Activated CD8-positive, alpha-beta T cell treated with anti-CD3 and anti-CD28 coated beads for 36 hours (primary cell): ENCODE results near the gene PPP1R26. TPM values are rescaled to one million over a fixed set of nuclear protein-coding genes. Genes with fewer than 3 reads are reported as not detected.
"Not testable (repeated sequence)": the region's sequence is repeated elsewhere in the genome, so short reads cannot be mapped to it uniquely, and the experiment has no call there.

Source experiments
- ATAC-seq: fragments of 200-7000 bp; cut with Tn5 transposase; one replicate; pipeline ENCODE4 v1.10.0; 2021; ENCODE audit warnings: mild to moderate bottlenecking, moderate library complexity
- CTCF ChIA-PET: fragments of 350-600 bp; sonication (Branson Sonifier 250); formaldehyde crosslinking; loops from one replicate; lab custom pipeline; 2021; ENCODE audit warnings: antibody characterized with exemption; lab: Charles Lee
- POLR2A ChIA-PET: fragments of 350-600 bp; sonication (Branson Sonifier 250); formaldehyde crosslinking; loops from one replicate; lab custom pipeline; 2021; ENCODE audit warnings: antibody characterized with exemption; lab: Charles Lee
- DNase-seq: peaks from one replicate; pipeline ENCODE4 v3.0.0-alpha.2; 2020
- H3K27ac Mint-ChIP-seq: one replicate; pipeline ENCODE4 v1.8.0; 2021; ENCODE audit warnings: mild to moderate bottlenecking, mixed read lengths
- H3K27me3 Mint-ChIP-seq: one replicate; pipeline ENCODE4 v1.8.0; 2021; ENCODE audit warnings: mixed read lengths
- H3K36me3 Mint-ChIP-seq: one replicate; pipeline ENCODE4 v1.8.0; 2021; ENCODE audit warnings: low read depth, mixed read lengths
- H3K4me1 Mint-ChIP-seq: one replicate; pipeline ENCODE4 v1.8.0; 2021; ENCODE audit warnings: low read depth, mixed read lengths
- H3K4me3 Mint-ChIP-seq: one replicate; pipeline ENCODE4 v1.8.0; 2021; ENCODE audit warnings: mild to moderate bottlenecking, moderate library complexity, mixed read lengths
- H3K9me3 Mint-ChIP-seq: one replicate; pipeline ENCODE4 v1.8.0; 2021; ENCODE audit warnings: mixed read lengths
- intact Hi-C: fragments of 100-400 bp; cut with micrococcal nuclease; formaldehyde crosslinking; loops from one replicate; pipeline ENCODE4 v1.10.0; 2022
- total RNA-seq, 2 experiments: library from RNA; stranded (reverse); gene quantifications; one replicate each; pipeline ENCODE4 v1.2.3, GENCODE V29; 2021
- TF ChIP-seq, protein P1 (sequence below): fragments of 200-600 bp; IDR thresholded peaks from one replicate; pipeline ENCODE4 v1.8.0; 2022; ENCODE audit warnings: antibody characterized with exemption, mild to moderate bottlenecking

Gene PPP1R26
- total RNA-seq, 2 experiments from 2014 or later = 0.54 to 0.58 TPM

DNA sequence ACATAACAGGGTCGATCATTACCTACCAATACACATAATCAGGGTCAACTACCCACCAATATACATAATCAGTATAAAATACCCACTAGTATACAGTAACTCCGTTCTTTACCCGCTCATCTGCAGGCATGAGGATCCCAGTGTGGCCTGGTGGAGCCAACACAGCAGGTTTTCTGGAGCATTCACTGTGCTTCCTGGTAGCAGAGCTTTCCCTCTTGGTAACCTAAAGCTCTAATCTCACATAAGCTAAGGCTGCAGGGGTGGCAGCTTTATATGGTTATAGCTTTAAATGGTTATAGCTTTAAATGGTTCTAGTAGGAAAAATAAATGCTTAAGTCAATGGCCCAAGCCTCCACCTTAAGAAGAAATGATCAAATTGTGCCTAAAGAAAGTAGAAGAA lies 53.5 kb downstream of the PPP1R26 start:
- DNase-seq = no peak
- no peaks in the 10 kb centered on the region for H3K4me1 Mint-ChIP-seq
- CTCF ChIA-PET = no interaction called here
- H3K9me3 Mint-ChIP-seq = no peaks in the 10 kb centered on the region
- peaks cover 13% of the 10 kb centered on the region for H3K27me3 Mint-ChIP-seq
- no peak for ATAC-seq
- H3K4me3 Mint-ChIP-seq = no peak overlapping the region
- intact Hi-C loops = no loop called here
- H3K36me3 Mint-ChIP-seq = no peaks in the 10 kb centered on the region
- H3K27ac Mint-ChIP-seq = no peak overlapping the region
- POLR2A ChIA-PET = no interaction called here
- TF ChIP-seq, protein P1, sequence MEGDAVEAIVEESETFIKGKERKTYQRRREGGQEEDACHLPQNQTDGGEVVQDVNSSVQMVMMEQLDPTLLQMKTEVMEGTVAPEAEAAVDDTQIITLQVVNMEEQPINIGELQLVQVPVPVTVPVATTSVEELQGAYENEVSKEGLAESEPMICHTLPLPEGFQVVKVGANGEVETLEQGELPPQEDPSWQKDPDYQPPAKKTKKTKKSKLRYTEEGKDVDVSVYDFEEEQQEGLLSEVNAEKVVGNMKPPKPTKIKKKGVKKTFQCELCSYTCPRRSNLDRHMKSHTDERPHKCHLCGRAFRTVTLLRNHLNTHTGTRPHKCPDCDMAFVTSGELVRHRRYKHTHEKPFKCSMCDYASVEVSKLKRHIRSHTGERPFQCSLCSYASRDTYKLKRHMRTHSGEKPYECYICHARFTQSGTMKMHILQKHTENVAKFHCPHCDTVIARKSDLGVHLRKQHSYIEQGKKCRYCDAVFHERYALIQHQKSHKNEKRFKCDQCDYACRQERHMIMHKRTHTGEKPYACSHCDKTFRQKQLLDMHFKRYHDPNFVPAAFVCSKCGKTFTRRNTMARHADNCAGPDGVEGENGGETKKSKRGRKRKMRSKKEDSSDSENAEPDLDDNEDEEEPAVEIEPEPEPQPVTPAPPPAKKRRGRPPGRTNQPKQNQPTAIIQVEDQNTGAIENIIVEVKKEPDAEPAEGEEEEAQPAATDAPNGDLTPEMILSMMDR = no peak

DNA sequence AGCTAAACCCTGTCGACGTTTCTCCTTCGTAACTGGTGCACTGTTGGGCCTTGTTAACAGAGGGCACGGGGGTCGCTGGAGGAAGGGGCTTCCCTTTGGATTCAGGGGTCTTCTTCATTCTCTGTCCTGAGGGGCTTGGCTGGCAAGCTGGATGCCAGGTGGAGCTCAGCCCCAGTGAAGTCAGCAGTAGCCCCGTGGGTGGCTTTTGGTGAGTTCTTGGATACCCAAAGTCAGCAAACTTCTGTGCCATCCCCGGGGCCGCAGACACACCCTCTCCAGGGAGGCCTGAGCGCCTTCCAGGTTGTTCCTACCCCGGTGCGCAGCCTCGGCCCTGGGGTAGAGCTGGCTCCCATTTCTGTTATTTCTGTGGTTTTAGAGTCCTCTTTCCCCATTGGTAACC lies 54.1 kb downstream of the PPP1R26 start:
- intact Hi-C loops = no loop called here
- Mint-ChIP-seq H3K36me3 (no peaks in the 10 kb centered on the region), H3K4me1 (no peaks in the 10 kb centered on the region), H3K9me3 (no peaks in the 10 kb centered on the region), H3K27ac (no peak overlapping the region), H3K27me3 (peaks cover 14% of the 10 kb centered on the region), H3K4me3 (no peak overlapping the region)
- ATAC-seq (no peak), DNase-seq (no peak)
- ChIA-PET CTCF (no interaction called here), POLR2A (no interaction called here)
- TF ChIP-seq, protein P1 = no peak

DNA sequence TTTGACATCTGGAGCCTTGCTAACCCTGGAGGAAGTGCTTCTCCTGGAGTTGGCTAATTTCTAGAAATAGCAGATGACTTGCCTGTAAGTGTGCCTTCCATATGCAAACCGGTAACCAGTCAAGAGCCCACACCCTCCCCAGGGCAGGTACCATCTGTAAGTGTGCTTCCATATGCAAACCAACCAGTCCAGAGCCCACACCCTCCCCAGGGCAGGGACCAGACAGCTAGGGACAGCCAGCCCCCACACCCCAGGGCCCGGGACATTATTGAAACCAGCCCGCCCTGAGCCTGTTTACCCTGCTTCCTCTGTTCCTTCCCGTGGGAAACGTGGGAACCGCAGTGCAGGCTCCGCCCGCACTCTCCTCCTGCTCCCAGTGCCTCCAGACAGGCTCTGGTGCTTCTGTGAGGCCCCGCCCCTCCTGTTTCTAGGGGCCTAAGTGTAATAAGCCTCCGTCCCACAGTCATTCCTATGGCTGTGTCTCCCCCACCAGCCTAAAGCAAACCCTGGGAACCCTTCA lies 54.7 kb downstream of the PPP1R26 start:
- H3K4me3 Mint-ChIP-seq, CTCF ChIA-PET, DNase-seq, H3K36me3 Mint-ChIP-seq, POLR2A ChIA-PET, intact Hi-C loops, H3K27ac Mint-ChIP-seq, H3K4me1 Mint-ChIP-seq, H3K9me3 Mint-ChIP-seq, ATAC-seq: not testable (repeated sequence)
- peaks cover 16% of the 10 kb centered on the region for H3K27me3 Mint-ChIP-seq

DNA sequence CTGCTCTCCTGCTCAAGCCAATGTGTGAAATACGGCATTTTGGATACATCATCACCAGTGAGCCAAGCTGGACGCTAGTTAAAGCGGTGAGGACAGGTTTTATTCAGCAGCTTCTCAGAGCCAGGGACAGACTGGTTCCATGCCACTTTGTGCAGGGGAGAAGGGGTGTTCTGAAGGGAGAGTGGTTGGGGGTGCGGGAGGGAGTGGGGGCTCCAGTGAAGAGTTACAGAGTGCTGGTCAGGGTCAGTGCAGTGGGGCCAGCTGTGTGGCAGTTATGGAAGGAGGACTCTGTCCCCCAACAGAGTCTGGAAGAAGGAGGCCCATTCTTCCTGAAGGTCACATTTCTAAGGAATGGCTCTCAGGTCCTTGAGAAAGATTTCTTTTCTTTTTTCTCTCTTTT lies 55.2 kb downstream of the PPP1R26 start:
- H3K27me3 Mint-ChIP-seq = peaks cover 16% of the 10 kb centered on the region
- ATAC-seq, H3K27ac Mint-ChIP-seq, H3K36me3 Mint-ChIP-seq, H3K9me3 Mint-ChIP-seq, H3K4me1 Mint-ChIP-seq, CTCF ChIA-PET, POLR2A ChIA-PET, intact Hi-C loops, DNase-seq, H3K4me3 Mint-ChIP-seq: not testable (repeated sequence)

DNA sequence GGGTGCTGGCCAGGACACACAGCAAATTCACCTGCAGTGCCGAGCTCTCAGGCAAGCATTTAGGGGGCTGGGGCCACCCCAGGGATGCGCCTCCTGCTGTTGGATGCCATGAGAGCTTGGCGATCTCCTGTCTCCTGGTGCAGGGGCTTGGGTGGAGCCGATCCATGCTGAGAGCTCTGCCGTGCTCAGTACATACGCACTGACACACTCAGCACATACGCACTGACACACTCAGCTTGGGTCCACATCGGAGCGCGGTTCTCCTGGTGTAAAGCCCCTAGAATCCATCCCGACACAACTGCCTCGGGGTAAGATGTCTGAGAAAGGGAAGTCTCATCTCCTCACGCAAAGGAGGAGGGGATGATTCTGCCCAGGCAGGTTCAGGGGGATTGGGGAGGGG lies 56.0 kb downstream of the PPP1R26 start:
- H3K4me3 Mint-ChIP-seq, CTCF ChIA-PET, H3K27ac Mint-ChIP-seq, H3K9me3 Mint-ChIP-seq, POLR2A ChIA-PET, H3K4me1 Mint-ChIP-seq, ATAC-seq, DNase-seq, H3K36me3 Mint-ChIP-seq, intact Hi-C loops: not testable (repeated sequence)
- peaks cover 16% of the 10 kb centered on the region for H3K27me3 Mint-ChIP-seq

DNA sequence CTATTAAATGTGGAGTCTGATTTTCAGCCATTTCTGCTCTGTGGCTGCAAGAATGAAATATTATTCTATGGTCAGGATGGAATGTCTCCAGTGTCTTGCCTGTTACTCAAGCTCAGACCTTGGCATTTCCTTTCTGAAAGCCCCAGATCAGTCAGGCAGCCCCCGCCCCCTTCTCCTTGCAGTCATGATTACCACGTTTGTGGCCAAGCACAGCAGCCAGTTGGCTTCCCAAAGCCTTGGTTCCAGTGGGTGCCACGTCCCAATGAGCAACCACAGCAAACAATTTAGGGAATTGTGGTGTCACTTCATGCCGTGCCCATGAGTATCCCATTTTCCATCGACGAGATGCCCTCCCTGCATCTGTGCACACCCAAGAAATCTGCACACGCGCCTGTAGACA lies 56.6 kb downstream of the PPP1R26 start:
- TF ChIP-seq, protein P1 = no peak
- no peak for DNase-seq
- peaks cover 16% of the 10 kb centered on the region for H3K27me3 Mint-ChIP-seq
- ChIA-PET POLR2A (no interaction called here), CTCF (no interaction called here)
- H3K9me3 Mint-ChIP-seq = no peaks in the 10 kb centered on the region
- no peak overlapping the region for H3K4me3 Mint-ChIP-seq
- no peaks in the 10 kb centered on the region for H3K36me3 Mint-ChIP-seq
- H3K4me1 Mint-ChIP-seq = no peaks in the 10 kb centered on the region
- no peak for ATAC-seq
- intact Hi-C loops = no loop called here
- H3K27ac Mint-ChIP-seq = no peak overlapping the region

Other genes with a start within 250 kb of the PPP1R26 start
- 10 to 100 TPM; 56.4 to 57.4 TPM for gene MRPS2, start 20.9 kb downstream of the PPP1R26 start, total RNA-seq
- gene LCN1, start 41.7 kb downstream of the PPP1R26 start, total RNA-seq = not detected
- gene OBP2A, start 66.3 kb downstream of the PPP1R26 start, total RNA-seq = not detected
- gene PAEP, start 82.0 kb downstream of the PPP1R26 start, total RNA-seq = not detected
- gene GLT6D1, start 159.8 kb downstream of the PPP1R26 start, total RNA-seq = not detected
- not detected for gene LCN9, start 183.5 kb downstream of the PPP1R26 start, total RNA-seq
- not detected for gene SOHLH1, start 219.7 kb downstream of the PPP1R26 start, total RNA-seq
- not detected for gene KCNT1, start 222.4 kb downstream of the PPP1R26 start, total RNA-seq